ENCODE results near the gene LPO. TPM values are rescaled to one million over a fixed set of nuclear protein-coding genes. Genes with fewer than 3 reads are reported as not detected.
A peak's percentile ranks its signal among the peaks of the same experiment; 100 is the strongest.

LPO gene
- total and polyA plus RNA-seq, 9 of the 15 experiments (the other 6 are each of a cell fraction or from before 2014, with no cell fraction given) = 0.07 to 0.11 TPM; not detected in 7

- no peak for TF ChIP-seq UBTF (IDR thresholded peaks at IDR 0.05; ENCODE audit: borderline replicate concordance in 1 of 2, low read depth in 2 of 2, low read length in 2 of 2)
- TF ChIP-seq SNIP1 (IDR thresholded peaks at IDR 0.05; ENCODE audit: low read depth) = no peak
- TF ChIP-seq CTCF (IDR thresholded peaks at IDR 0.05 in 2 of 3, conservative IDR thresholded peaks at IDR 0.05 in 1 of 3; ENCODE audit: insufficient read depth in 2 of 3, low read depth in 1 of 3, low read length in 3 of 3) = peak; percentile 33 to 36 (median 34); a peak in 4 of 6 replicates
- TF ChIP-seq RAD21 (CRISPR knock-in tag; conservative IDR thresholded peaks at IDR 0.05 in 1 of 2, IDR thresholded peaks at IDR 0.05 in 1 of 2) = peak; percentile 40 to 65; a peak in 3 of 4 replicates
- TF ChIP-seq JUNB (CRISPR knock-in tag; conservative IDR thresholded peaks at IDR 0.05) = no peak
- TF ChIP-seq TRIM24 (IDR thresholded peaks at IDR 0.05) = no peak
These were observed 74.4 kb downstream of the LPO start (continued) for GRCh38 chr17:58312829-58313228.

All from K562 (cell line).